Activated effector memory CD4-positive, alpha-beta T cell treated with anti-CD3 and anti-CD28 coated beads, Interleukin-2, amount 50 U/mL, for 16 hours (primary cell): ENCODE measurements around the gene RASGRF2.
"Not testable (repeated sequence)": the region's sequence is repeated elsewhere in the genome, so short reads cannot be mapped to it uniquely, and the experiment has no call there.

ENCODE experiments used
- DNase-seq: peaks from one replicate; pipeline ENCODE4 v3.0.0-alpha.2; 2020

The RASGRF2 gene

DNA sequence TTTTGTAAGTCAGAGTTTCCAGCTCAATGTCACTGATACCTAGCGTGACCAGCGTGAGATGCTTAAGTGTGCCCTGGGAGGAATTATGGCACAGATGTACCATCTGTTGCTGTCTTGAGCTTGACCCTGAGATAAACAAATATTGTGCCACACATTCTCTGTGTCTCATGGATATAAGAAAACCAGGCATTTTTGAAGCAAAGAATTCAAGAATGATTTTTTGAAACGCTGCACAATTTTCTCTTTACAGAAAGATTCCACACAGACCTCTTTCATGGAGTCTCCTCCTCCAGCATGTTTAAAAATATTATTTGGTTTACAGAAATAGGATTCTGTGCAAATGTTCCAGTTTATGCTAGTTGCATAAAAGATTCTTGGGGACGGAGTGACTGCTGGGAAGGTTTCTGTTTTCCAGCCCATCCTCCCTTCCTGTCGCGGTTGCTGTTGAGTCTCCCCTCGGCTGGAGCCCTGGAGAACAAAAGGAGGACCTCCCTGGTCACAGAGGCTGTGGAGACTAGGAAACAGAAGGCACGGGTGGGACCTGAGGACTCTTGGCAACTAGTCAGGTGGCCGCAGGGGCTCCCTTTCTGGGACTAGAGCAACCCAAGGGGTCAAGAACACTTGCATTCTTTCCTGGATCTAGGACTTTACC lies 120.8 kb downstream of the RASGRF2 start:
- no peak for DNase-seq

DNA sequence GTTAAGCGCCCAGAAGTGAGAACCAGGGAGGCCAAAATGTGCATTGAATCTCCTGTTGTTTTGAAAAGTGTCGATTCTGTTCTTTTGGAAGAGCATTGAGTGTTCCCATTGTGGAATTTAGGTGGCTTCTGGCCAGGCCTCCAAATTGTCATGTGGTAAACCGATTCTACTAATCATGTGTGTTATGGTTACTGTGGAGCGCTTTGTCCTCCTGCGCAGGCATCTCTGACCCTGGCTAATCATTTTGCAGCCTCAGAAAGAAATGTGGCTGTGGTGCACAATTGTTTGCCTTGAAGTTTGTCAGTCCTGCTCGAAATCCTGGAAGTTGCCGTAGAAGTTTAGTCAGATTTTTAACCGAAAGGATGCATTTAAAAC lies 121.3 kb downstream of the RASGRF2 start:
- no peak for DNase-seq

DNA sequence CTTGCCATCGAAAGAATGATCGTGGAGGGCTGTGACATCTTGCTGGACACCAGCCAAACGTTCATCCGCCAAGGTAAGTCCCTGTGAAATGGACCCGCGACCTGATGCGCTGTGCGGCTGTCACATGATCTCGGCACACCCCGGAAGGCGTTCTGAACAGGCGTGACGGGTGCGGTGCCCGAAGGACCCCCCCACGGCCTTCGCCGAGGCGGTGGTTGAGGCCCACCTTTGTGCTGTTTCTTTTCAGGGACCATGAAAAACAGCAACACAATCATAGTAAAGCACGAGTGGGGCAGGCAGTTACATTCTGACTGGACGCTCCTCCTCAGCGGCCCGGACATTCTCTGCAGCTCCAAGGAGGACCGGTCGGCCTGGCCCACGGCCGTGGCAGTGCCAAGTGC lies 126.7 kb downstream of the RASGRF2 start:
- DNase-seq: no peak

DNA sequence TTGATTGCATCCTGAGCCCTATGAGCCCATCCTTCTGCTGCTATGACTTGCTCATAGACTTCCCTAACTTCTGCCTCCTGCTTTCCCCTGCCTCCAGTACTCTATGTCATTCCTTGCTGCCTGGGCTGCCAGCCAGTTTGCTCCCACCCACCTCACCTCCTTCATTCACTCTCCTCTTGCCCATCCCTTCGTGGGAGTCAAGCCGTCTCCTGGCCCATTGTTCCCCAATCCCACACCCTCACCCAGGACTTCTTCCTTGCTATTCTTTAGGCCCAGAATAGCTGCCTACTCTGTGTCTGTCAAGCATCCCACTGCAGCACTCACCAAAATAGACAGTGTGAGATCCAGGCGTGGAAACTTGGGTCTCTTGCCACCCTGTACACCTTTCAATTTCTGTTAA lies 131.0 kb downstream of the RASGRF2 start:
- DNase-seq: no peak

DNA sequence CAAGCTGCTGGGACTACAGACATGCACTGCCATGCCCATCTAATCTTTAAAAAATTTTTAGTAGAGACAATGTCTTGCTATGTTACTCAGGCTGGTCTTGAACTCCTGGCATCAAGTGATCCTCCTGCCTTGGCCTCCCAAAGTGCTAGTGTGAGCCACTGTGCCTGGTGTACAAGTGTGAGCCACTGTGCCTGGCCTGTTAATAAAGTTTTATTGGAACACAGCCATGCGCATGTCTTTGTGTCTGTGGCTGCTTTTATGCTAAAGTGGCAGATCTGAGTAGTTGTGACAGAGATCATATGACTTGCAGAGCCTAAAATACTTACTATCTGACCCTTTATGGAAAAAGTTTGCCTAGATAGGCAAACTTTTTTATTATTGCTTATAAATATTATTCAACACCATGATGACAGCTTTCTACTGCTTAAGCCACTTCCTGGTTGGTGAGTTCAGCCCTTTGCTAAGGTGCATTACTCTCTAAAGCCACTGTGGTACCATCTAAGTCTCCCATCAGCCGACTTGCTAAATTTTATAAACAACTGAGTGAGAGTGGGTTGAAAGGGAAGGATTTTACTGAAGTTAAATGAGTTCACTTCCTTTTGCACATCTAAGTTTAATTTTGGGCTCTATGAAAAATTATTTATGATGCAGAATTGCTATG lies 133.5 kb downstream of the RASGRF2 start:
- DNase-seq: no peak

DNA sequence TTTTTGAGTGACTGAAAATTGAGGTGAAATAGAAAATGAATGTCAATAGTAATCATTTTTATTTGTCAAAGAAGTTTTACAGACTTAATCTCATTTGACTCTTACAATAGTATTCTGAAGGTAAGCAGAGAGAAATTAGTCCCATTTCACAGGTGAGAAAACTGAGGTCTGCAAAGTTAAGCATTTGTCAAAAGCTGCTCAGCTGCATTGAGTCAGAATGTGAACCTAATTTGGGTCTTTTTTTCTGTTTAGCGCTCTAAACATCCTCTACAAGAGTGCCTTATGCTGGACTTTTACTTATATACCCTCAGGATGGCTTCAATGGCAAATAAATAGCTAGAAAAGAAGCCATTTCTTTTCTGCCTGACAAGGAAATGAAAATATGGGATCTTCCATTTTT lies 135.7 kb downstream of the RASGRF2 start:
- no peak for DNase-seq

DNA sequence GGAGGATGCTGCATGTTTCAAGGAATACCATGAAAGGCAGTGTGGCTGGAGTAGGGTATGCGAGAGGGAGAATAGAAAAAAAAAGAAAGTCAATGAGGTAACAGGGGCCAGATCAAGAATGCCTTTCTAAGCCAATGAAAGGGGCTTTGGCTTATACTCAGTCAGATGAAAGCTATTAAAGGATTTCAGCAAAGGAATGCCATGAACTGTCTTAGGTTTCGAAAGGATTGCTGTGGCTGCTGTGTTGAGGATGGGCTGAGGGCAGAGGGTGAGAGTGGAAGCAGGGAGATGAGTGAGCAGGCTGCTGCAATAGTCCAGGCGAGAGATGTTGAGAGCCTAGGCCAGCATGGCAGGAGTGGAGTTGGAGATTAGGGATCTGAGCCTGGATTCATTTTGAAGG lies 137.6 kb downstream of the RASGRF2 start:
- DNase-seq: no peak

DNA sequence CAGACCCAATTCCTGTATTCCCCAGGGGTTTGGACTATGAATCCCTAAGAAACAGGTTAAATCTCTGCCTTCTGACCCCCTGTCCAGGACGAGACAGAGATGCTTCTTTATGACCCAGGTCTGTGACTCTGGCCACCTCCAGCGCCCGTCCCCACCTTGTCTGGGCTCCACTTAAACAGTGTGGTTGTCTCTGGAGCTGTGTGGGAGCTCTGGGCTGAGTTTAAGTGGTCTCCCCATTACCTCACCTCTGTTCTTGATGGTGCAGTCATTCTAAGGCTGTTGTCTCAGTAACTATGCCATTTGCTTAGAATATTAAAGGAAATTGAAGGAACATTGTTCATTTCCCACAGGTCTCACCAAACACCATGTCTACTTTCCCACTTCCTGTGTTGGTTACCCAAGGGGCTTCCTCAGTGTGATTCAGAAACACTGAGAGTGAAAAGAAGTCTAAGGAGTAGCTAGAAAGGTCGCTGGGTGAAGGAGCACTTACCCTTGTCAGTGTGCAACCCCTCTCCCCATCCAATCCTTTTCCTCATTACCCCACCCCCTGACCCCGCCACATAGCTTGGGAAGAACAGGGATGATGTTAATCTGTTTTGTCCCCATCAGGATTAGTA lies 145.2 kb downstream of the RASGRF2 start:
- DNase-seq: no peak

DNA sequence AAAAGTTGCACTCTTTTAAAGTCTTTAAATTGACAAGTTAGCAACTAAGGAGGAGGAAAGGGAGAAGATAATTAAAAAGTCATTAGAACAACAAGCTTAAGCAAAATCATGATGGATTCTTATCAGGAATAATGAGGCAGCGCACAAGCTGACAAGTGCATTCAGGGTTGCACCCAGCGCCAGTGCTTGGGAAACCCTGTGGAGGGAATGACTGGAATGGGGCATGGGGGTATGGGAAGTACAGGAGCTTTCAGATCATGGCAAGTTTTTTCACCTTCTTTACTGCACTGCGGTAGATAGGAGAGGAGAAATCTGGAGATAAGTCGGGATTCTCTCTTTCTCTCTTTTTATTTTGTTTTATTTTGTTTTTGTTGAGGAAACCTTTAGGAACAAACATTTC lies 155.1 kb downstream of the RASGRF2 start:
- DNase-seq: no peak

DNA sequence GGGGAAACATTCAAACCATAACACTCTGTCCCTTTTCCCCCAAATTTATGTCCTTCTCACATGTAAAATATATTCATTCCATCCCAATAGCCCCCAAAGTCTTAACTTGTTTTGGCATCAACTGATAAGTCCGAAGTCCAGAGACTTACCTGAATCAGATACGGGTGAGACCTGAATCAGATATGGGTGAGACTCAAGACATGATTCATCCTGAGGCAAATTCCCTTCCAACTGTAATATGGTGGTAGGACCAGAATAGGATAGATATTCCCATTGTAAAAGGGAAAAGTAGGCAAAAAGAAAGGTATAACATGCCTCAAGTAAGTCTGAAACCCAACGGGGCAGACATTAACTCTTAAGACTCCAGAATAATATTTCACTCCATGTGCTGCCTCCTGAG lies 157.4 kb downstream of the RASGRF2 start:
- no peak for DNase-seq

DNA sequence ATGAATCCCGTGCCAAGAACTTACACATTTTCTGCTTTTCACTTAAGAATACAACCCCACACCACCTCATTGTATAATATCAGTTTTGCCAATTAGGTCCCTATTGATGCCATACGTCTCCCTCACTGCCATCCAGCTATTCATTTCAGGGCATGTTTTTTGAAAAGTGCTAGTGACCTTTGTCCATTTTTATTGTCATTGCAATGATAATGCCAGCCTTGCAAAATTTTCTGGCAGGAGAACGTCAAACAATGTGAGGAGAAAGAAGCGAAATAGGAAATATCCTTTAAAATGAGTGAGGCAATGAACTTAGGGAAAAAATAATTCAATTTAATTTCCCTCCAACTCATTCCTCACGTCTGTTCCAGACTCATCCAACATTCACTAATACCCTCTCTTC lies 161.1 kb downstream of the RASGRF2 start:
- no peak for DNase-seq

DNA sequence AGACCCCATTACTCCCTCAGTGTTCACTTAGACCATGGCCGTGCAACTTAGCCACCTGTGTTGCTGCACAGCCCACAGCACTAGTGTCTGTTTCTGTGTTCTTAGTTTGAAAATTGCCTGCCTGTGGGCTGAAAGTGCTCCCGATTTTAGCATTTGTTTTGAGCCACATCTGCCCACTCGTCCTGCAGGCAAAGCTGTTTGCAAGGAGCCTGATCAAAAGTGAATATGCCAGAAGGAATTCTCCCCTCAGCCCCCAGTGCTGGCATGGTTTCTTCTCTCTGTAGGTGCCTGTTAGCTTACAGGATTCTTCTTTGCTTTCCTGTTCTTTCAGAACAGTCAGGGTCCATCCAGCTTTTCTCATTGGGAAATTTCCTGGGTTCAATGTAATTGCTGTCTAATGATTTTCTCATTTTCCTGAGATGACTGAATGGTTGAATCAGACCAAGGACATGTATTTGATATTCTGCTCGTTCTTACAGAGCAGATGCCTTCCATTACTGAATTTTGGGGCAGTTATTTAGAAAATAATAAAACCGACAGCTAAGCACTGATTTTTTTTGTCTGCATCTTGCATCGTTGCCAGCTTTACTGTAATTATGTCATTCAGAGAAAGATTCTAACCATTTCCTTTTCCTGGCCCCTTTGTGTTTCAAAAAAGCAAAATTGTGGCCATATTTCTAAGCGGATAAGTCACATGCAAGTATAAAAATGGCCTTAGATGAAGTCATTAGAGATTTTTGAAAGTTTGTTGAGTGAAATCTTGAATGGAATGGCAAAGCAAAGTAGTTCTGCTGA lies 161.9 kb downstream of the RASGRF2 start:
- DNase-seq: no peak

DNA sequence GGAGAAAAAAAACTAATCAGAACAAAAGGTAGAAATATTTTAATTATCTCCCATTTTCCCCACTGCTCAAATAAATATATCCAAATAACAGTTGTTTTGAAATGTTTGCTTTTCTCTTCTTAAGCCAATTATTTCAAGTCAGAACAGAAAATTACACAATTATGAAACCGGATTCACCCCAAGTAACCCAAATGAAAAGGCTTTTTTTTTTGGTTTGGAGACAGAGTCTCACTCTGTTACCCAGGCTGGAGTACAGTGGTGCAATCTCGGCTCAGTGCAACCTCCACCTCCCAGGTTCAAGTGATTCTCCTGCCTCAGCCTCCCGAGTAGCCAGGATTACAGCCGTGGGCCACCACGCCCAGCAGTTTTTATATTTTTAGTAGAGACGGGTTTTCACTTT lies 164.5 kb downstream of the RASGRF2 start:
- not testable (repeated sequence) for DNase-seq

DNA sequence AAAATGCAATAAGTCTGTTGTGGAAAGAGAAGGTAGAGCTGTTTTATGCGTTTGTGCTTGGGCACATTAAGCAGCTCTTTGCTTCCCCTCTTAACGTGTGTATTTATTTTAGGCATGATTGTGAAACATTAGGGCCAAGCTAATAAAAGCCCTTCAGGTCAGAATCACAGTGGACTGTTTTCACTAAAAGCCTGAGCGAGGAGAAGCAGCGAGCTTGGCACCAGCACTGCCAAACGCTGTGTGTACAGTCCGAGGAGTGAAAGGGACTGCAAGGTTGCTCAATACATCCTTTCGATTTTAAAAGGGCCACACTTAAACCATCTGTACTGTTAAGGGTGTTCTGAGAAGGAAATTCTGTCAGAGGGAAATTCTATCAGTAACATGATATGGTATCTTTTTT lies 165.8 kb downstream of the RASGRF2 start:
- no peak for DNase-seq

DNA sequence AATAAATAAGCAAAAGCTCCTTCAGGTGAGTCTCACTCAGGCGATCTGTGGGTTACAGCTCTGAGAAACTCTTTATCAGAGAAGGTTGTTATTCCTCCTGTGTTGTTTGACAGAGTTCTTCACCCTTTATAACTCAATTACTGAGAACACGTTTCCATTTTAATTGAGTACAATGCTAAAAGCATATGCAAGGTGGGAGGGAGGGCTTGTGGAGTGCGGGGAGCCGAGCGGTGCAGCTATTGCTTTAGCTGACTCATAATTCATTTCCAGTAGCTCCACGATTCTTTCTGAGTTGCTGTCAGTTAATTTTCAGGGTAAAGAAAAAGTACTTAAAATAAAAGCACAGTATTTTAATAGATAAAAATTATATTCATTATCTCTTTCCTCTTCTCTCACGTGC lies 168.3 kb downstream of the RASGRF2 start:
- no peak for DNase-seq

DNA sequence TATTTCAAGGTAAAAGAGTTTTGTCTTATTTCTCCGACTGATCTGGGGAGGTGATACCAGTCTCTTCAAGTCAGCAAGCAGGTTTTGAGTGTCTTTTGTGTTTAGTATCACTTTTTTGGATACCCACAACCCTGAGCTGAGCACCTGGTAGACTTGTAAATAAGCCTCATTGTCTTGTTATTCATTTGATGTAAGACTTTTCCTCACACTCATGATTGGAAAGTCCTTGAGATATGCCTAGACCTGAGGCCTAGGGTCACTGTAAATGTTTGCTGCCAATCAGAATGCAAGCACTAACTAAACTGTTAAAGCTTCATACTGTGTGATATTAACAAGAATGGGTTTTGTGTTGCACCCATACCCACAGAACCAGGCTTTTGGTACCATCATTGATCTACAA lies 172.2 kb downstream of the RASGRF2 start:
- DNase-seq: no peak

DNA sequence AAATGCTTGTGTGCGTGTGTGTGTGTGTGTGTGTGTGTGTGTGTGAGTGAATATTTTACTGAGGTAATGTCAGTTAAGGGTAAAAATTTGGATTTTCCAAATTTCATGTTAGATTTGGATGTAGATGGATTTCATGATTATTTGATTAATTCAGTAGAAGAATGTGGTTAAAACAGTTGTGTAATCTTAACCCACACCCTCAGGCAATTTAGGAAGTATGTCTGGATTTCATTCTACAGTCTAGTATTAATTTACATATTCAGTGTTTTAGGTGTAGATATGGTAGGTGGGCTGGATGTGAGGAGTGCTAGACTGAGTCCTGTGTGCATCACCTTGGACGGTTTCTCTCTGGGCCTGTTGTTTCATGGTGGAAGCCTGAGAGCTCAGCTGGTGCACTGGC lies 173.9 kb downstream of the RASGRF2 start:
- no peak for DNase-seq

DNA sequence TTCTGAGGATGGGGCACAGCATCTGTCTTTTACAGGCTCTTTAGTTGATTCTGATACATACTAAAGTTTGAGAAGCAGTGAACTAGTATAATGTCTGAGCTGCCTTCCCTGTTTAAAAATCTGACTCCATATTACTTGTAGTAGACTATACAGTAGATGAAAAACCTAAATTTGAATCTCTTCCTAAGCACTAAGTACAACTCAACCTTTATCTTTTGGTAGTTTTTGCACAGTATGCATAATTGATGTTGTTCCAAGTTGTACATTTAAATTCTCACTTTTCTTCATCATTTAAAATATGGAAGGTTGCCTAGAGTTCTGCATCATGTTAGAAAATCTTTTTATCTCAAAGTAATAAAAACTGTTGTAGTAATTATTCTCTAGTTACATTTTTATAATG lies 174.4 kb downstream of the RASGRF2 start:
- no peak for DNase-seq

DNA sequence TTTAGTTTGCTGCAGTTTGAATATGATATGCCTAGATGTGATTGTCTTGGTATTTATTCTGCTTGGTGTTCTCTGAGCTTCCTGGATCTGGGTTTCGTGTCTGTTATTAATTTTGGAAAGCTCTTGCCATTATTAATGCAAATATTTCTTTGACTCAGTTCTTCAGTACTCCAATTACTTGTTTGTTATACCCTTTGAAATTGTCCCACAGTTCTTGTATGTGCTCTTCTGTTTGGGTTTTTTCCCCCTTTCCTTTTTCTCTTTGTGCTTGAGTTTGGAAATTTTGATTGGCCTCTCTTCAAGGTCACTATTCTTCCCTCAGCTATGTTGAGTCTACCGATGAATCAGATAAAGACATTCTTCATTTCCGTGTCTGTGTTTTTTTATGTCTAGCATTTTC lies 176.4 kb downstream of the RASGRF2 start:
- no peak for DNase-seq

DNA sequence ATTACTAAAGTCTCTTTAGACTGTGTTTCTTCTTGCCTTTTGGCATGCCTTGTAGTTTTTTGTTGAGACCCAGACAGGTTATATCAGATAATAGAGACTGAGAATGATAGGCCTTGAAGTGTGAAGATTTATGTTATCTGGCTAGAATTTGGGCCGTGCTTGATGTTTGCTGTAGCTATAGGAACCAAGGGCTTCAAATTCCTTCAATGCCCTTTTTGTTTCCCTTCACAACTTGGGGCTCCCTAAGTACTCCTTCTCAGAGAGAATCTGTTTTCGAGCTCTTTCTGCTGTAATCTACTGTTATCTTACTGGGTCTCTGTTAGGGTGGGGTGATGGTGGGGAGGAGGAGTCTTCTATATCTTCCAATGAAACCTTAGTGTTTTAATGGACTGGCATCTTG lies 177.7 kb downstream of the RASGRF2 start:
- DNase-seq: no peak

DNA sequence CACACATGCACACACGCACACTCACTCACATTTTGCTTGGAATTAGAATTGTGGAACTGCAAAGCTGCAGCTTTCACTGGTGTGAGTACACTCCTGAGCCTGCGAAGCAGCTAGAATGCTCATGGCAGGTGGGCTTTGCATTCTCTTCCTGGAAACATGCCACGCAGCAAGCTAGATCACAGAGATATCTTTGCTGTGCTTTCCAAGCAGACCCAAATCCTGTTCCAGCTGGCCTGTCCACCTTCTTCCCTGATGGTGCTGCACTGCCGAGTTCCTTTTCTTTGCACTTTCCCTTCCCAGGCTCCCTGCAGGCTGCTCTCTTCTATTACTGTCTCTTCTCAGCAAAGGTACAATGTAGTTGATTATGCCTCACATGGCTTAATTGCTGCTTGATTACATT lies 180.3 kb downstream of the RASGRF2 start:
- no peak for DNase-seq

DNA sequence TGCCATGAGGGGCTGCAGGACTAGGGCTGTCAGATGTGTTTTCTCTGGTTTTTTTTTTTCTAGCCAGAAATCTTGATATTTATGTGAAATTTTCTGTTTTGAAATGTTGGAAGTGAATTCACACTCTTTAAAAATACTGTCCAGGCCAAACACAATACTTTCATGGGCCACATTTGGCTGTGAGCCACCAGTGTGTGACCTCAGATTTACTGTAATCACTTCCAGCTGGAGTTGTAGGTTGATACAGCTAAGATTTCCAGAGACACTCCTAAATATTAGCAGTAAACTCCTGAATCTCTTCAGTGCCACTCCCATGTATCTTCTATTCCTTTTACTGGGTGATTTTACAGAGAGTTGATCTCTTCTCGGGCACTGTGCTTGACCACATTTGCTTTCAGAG lies 180.8 kb downstream of the RASGRF2 start:
- no peak for DNase-seq

DNA sequence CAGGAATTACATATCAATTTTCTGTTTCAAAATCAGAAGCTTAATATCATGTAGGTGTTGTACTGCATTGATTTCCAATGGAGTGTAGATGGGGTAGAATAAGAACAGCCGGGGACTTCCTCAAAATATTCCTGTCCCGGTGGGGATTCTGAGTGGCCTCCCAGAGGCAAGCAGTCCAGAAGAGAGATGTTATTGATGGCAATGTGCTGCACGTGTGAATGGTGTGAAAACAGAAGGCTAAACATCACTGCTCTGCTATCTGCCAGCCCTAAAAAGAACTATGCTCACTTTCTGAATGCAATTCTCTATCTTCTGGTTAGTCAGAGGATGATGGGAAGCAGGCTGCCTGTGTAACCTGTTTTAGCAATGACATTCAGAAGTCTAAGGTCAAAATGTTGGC lies 181.9 kb downstream of the RASGRF2 start:
- DNase-seq: no peak
